ENCODE data around the gene HOXB3. TPM values are rescaled to one million over a fixed set of nuclear protein-coding genes. Genes with fewer than 3 reads are reported as not detected.
A peak's percentile ranks its signal among the peaks of the same experiment; 100 is the strongest.

Gene HOXB3
- polyA plus RNA-seq, 1 experiment = 33.0 TPM

DNA sequence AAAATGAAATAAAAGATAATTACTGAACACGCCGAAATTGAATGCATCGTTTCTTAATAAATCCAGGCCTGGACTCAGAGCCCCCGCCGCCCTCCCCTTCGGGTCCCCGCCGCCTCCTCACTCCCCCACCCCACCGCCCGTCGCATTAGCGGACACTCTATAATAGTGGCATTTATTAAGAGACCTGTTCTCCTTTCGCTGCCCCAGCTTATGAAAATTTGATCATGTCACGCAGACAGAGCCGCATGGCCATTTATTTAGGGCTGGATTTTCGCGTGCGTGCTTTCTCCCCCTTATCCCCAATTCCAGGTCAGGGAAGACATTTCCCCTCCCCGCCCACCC, 38.9 kb downstream of the HOXB3 start:
- CTCF ChIA-PET = interaction anchor here (0.9 to 1.5 kb wide), 2 partner anchors 16 to 200 kb away, joined by 3 read pairs; no protein-coding TSS in a partner anchor
- Histone ChIP-seq H3K9me3 (ENCODE audit: control insufficient read depth, insufficient read depth, low read length) (no peaks in the 10 kb centered on the region; the same call in 1 of the 2 replicates), H3K27me3 (ENCODE audit: control insufficient read depth, insufficient read depth, low read length) (no peaks in the 10 kb centered on the region), H3K27ac (ENCODE audit: low read depth, low read length) (peak overlapping the region; percentile 89), H3K4me3 (ENCODE audit: low read depth, low read length) (peak overlapping the region; percentile 48)
- no peak for DNase-seq (ENCODE audit: low read depth, low spot score)
- POLR2A ChIA-PET = interaction anchor here (0.6 to 3.8 kb wide), 4 partner anchors 10 to 167 kb away, joined by 3 to 12 read pairs (median 6); no protein-coding TSS in a partner anchor
- TF ChIP-seq, protein P1, sequence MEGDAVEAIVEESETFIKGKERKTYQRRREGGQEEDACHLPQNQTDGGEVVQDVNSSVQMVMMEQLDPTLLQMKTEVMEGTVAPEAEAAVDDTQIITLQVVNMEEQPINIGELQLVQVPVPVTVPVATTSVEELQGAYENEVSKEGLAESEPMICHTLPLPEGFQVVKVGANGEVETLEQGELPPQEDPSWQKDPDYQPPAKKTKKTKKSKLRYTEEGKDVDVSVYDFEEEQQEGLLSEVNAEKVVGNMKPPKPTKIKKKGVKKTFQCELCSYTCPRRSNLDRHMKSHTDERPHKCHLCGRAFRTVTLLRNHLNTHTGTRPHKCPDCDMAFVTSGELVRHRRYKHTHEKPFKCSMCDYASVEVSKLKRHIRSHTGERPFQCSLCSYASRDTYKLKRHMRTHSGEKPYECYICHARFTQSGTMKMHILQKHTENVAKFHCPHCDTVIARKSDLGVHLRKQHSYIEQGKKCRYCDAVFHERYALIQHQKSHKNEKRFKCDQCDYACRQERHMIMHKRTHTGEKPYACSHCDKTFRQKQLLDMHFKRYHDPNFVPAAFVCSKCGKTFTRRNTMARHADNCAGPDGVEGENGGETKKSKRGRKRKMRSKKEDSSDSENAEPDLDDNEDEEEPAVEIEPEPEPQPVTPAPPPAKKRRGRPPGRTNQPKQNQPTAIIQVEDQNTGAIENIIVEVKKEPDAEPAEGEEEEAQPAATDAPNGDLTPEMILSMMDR (IDR thresholded peaks at IDR 0.05; ENCODE audit: low read depth, low read length) = no peak

DNA sequence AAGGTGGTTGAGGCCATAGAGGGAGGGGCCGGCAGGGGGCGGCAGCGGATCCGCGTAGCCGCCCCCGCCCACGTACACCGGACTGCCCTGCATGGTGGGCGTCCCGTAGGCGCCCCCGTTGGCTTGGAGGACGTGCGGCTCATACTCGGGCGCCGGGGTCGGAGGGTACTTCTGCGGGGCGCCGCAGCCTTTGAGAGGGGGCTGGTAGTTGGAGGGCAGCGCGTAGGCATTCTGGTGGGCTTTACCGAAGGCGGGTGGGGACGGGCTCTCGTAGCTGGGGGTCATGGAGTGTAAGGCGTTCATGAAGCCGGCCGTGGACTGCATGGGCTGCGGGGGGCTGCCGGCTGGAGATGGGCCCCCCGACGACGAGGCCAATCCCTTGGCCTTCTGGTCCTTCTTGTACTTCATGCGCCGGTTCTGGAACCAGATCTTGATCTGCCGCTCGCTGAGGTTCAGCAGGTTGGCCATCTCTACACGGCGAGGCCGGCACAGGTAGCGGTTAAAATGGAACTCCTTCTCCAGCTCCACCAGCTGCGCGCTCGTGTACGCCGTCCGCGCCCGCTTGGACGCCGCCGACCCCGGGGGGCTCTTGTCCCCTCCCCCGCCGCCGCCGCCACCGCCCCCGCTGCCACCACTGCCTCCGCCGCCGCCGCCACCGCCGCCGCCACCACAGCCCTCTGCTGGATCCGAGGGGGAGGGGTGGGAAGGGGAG, 39.4 kb downstream of the HOXB3 start:
- peak overlapping the region; percentile 96 for H3K27ac ChIP-seq (ENCODE audit: low read depth, low read length)
- no peaks in the 10 kb centered on the region; the same call in 1 of the 2 replicates for H3K9me3 ChIP-seq (ENCODE audit: control insufficient read depth, insufficient read depth, low read length)
- peak overlapping the region; percentile 48 for H3K4me3 ChIP-seq (ENCODE audit: low read depth, low read length)
- no peaks in the 10 kb centered on the region for H3K27me3 ChIP-seq (ENCODE audit: control insufficient read depth, insufficient read depth, low read length)
- ChIA-PET CTCF (interaction anchor here (0.6 to 1.5 kb wide), 3 partner anchors 17 to 243 kb away, joined by 3 read pairs; no protein-coding TSS in a partner anchor), POLR2A (interaction anchor here (0.7 to 3.8 kb wide), 4 partner anchors 9 to 38 kb away, joined by 3 to 12 read pairs (median 4); no protein-coding TSS in a partner anchor)
- DNase-seq (ENCODE audit: low read depth, low spot score) = no peak
- TF ChIP-seq, protein P1 (IDR thresholded peaks at IDR 0.05; ENCODE audit: low read depth, low read length) = no peak; the same call in 1 of the 2 replicates

DNA sequence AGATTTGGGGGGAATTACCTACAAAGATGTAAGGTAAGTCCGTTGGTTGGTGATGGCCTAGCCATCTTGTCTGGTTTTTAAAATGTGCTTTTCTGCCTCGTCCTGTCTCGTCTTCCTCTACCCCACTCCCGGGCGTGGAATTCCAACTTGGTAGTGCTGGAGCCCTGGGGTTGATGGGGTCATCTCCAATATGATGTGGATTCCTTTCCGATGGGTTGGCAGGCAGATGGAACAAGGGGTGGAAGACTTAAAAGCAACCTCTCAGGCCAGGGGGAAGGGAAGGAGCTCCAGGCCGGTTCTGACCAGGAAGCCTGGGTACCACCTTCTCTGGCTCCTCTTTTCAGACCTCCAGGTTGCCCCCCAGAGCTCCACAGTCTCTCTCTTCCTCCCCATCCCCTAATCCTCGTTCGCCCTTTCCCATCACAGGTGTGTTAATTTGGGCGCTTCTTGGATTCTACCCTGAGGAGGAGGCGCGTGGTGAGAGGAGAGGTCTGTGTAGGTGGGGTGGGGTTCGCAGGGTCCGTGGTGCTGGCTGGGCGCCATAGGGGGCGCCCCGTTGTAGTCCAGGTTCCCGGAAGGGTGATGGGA, 40.0 kb downstream of the HOXB3 start:
- Histone ChIP-seq H3K27ac (ENCODE audit: low read depth, low read length) (peak overlapping the region; percentile 96), H3K27me3 (ENCODE audit: control insufficient read depth, insufficient read depth, low read length) (no peaks in the 10 kb centered on the region)

DNA sequence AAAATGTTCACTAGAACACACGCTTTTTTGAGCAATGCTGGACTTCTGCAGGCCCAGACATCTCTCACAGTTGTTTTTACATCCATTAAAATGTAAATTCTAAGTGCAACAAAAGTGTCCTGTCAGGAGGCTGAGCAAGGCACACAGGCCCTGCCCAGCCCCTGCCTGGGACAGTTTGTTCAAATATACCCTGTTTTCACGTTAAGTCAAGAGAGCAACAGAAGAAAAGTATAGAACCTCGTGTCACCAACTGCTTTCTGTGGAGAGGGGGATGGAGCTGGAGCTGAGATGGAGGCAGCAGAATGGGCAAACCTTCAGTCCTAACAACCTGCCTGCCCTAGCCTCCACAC, 40.8 kb downstream of the HOXB3 start:
- CTCF ChIA-PET = interaction anchor here (1.0 to 1.7 kb wide), 4 partner anchors 38 to 213 kb away, joined by 4 to 9 read pairs (median 5); partner anchors contain the start of gene HOXB5
- H3K27me3 ChIP-seq (ENCODE audit: control insufficient read depth, insufficient read depth, low read length) = no peaks in the 10 kb centered on the region

More for the DNA sequence above, 40.0 kb downstream of the HOXB3 start:
- Histone ChIP-seq H3K9me3 (ENCODE audit: control insufficient read depth, insufficient read depth, low read length) (no peaks in the 10 kb centered on the region; the same call in 1 of the 2 replicates), H3K4me3 (ENCODE audit: low read depth, low read length) (peak overlapping the region; percentile 48)
- ChIA-PET CTCF (interaction anchor here (0.6 to 1.7 kb wide), 3 partner anchors 43 to 242 kb away, joined by 3 to 9 read pairs (median 5); partner anchors contain the start of gene HOXB5), POLR2A (interaction anchor here (0.7 to 3.8 kb wide), 5 partner anchors 9 to 38 kb away, joined by 3 to 12 read pairs (median 3); no protein-coding TSS in a partner anchor)
- no peak for DNase-seq (ENCODE audit: low read depth, low spot score)
- TF ChIP-seq, protein P1 (IDR thresholded peaks at IDR 0.05; ENCODE audit: low read depth, low read length) = peak; percentile 49; the same call in 1 of the 2 replicates

More for the DNA sequence above, 40.8 kb downstream of the HOXB3 start:
- POLR2A ChIA-PET = interaction anchor here (1.0 to 3.8 kb wide), 5 partner anchors 8 to 49 kb away, joined by 3 to 12 read pairs (median 4); no protein-coding TSS in a partner anchor
- TF ChIP-seq, protein P1 (IDR thresholded peaks at IDR 0.05; ENCODE audit: low read depth, low read length) = no peak
- H3K4me3 ChIP-seq (ENCODE audit: low read depth, low read length) = no peak overlapping the region
- peak overlapping the region; percentile 96 for H3K27ac ChIP-seq (ENCODE audit: low read depth, low read length)
- DNase-seq (ENCODE audit: low read depth, low spot score) = no peak
- H3K9me3 ChIP-seq (ENCODE audit: control insufficient read depth, insufficient read depth, low read length) = no peaks in the 10 kb centered on the region; the same call in 1 of the 2 replicates

Measured in AG04450 (cell line).